ENCODE measurements around the gene FOXC2. TPM values are rescaled to one million over a fixed set of nuclear protein-coding genes. Genes with fewer than 3 reads are reported as not detected.

Gene FOXC2
- total and polyA plus RNA-seq, 2 donors (not counting 3 experiments of a cell fraction or from before 2014, with no cell fraction given): 7.7 to 44.0 TPM

DNA sequence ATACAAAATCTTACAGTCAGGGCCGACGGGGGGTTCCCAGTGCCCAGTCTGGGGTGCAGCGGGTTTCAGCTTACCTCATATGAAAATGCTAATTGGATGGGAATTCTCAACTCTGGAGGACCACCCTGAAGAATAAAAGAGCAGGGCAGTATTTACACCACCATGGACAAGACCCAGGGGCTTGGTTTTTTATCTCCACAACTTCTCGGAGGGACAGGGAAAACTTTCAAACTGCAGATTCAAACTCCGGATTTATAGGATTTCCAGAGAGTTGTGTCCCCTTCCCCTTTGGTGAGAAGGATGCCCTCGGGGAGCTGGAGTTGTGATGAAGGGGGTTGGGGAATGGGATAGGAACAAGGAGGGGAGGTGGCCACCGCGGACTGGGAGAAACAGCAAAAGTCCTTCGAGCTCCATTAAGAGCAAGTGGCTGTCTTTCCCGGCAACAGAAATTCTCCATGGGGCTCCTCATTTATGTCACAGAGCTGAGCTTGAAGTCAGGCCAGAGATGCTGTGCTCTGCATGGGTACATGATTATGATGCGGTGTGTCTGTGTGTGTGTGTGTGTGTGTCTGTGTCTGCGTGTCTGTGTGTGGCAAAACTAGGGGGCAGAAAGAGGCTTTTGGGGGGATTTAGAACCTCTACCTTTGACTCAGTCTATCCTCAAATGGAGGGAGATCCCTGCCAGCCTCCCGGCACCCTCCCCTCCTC lies 27.4 kb downstream of the FOXC2 start:
- H3K9ac ChIP-seq (replicated peaks; ENCODE audit: extremely low read depth, insufficient read depth, low read length): no peak overlapping the region

More for the DNA sequence above, 27.4 kb downstream of the FOXC2 start:
- dilution Hi-C loops (cut with MboI; ENCODE audit: extremely low pct_ligation_motif_present, low sequenced_read_pairs): no loop called here
- POLR2A ChIA-PET: no interaction called here
- H2AFZ ChIP-seq (ENCODE audit: low read depth, low read length): no peak overlapping the region
- no peak overlapping the region for H3K27ac ChIP-seq (ENCODE audit: insufficient read depth, low read depth, low read length)
- no peaks in the 10 kb centered on the region for H3K9me1 ChIP-seq (replicated peaks; ENCODE audit: control insufficient read depth, extremely low read depth, insufficient read depth, low read length)
- no peak for DNase-seq (ENCODE audit: low read depth, low spot score)
- CTCF ChIA-PET: interaction anchor here (1.4 to 1.7 kb wide), 4 partner anchors 14 to 280 kb away, joined by 3 to 7 read pairs (median 3); no protein-coding TSS in a partner anchor
- no TSS peak for BruUV-seq (replicated peaks)
- no peaks in the 10 kb centered on the region for H3K27me3 ChIP-seq (ENCODE audit: control insufficient read depth in 2 of 2, insufficient read depth in 2 of 2, low read length in 2 of 2)
- H3K4me2 ChIP-seq (ENCODE audit: insufficient read depth, low read length): no peak overlapping the region
- no peaks in the 10 kb centered on the region for H3K9me3 ChIP-seq (replicated peaks; ENCODE audit: control insufficient read depth, insufficient read depth, low read length)
- no peak for FAIRE-seq
- no peak overlapping the region for H3K4me3 ChIP-seq (replicated peaks in 1 of 3; ENCODE audit: insufficient read depth in 1 of 3, low read depth in 1 of 3, low read length in 3 of 3)
- no peak for TF ChIP-seq POLR2AphosphoS5 (IDR thresholded peaks at IDR 0.05; ENCODE audit: insufficient read depth, low read depth, low read length)
- TF ChIP-seq MAX (IDR thresholded peaks at IDR 0.05; ENCODE audit: insufficient read depth, insufficient read length): no peak
- no peak for TF ChIP-seq JUN (IDR thresholded peaks at IDR 0.05; ENCODE audit: borderline replicate concordance, insufficient read depth, insufficient read length, low read depth)
- no peak for TF ChIP-seq MYC (IDR thresholded peaks at IDR 0.05; ENCODE audit: low read depth, low read length)
- TF ChIP-seq GATA2 (IDR thresholded peaks at IDR 0.05; ENCODE audit: insufficient read depth, insufficient read length, low read depth, low read length): no peak
- TF ChIP-seq EZH2 (IDR thresholded peaks at IDR 0.05; ENCODE audit: borderline replicate concordance, low read depth, low read length, severe bottlenecking): no peak
- no peak for TF ChIP-seq FOS (IDR thresholded peaks at IDR 0.05; ENCODE audit: borderline replicate concordance, insufficient read depth, low read length)
- TF ChIP-seq, protein P1, sequence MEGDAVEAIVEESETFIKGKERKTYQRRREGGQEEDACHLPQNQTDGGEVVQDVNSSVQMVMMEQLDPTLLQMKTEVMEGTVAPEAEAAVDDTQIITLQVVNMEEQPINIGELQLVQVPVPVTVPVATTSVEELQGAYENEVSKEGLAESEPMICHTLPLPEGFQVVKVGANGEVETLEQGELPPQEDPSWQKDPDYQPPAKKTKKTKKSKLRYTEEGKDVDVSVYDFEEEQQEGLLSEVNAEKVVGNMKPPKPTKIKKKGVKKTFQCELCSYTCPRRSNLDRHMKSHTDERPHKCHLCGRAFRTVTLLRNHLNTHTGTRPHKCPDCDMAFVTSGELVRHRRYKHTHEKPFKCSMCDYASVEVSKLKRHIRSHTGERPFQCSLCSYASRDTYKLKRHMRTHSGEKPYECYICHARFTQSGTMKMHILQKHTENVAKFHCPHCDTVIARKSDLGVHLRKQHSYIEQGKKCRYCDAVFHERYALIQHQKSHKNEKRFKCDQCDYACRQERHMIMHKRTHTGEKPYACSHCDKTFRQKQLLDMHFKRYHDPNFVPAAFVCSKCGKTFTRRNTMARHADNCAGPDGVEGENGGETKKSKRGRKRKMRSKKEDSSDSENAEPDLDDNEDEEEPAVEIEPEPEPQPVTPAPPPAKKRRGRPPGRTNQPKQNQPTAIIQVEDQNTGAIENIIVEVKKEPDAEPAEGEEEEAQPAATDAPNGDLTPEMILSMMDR (IDR thresholded peaks at IDR 0.05; ENCODE audit: extremely low read depth in 1 of 2, insufficient read depth in 1 of 2, low read depth in 1 of 2, low read length in 2 of 2): no peak
- no peak for TF ChIP-seq POLR2A (IDR thresholded peaks at IDR 0.05; ENCODE audit: low read depth, low read length)
- H3K4me1 ChIP-seq (ENCODE audit: control insufficient read depth, extremely low read depth, insufficient read depth, low read length): peaks cover 17% of the 10 kb centered on the region
- no peaks in the 10 kb centered on the region for H3K79me2 ChIP-seq (ENCODE audit: control insufficient read depth, insufficient read depth, low read length)
- no peaks in the 10 kb centered on the region for H4K20me1 ChIP-seq (replicated peaks; ENCODE audit: control insufficient read depth, extremely low read depth, insufficient read depth, low read length)
- intact Hi-C loops (cut with micrococcal nuclease): no loop called here
- no peaks in the 10 kb centered on the region for H3K36me3 ChIP-seq (ENCODE audit: control insufficient read depth in 2 of 2, extremely low read depth in 1 of 2, insufficient read depth in 2 of 2, low read length in 2 of 2)

Measured in endothelial cell of umbilical vein (primary cell).